GM20000 (cell line): Measurements from ENCODE around the gene TAP1.

Source experiments
- DNase-seq: peaks from one replicate; pipeline ENCODE4 v3.0.0; 2012; ENCODE audit warnings: low spot score
- CTCF ChIP-seq: IDR thresholded peaks from 2 replicates; pipeline ENCODE4 v1.5.1; 2012; ENCODE audit warnings: mild to moderate bottlenecking, control low read depth; ENCODE audit errors: extremely low read depth, missing control alignments

Gene TAP1

GRCh38 chr6:32849126-32849525, 4.4 kb downstream of the TAP1 start:
- TF ChIP-seq CTCF: no peak
- no peak for DNase-seq

GRCh38 chr6:32847795-32848194, 5.7 kb downstream of the TAP1 start:
- DNase-seq: no peak
- no peak for TF ChIP-seq CTCF

GRCh38 chr6:32847004-32847403, 6.5 kb downstream of the TAP1 start:
- TF ChIP-seq CTCF: no peak
- no peak for DNase-seq

GRCh38 chr6:32845384-32845884, 8.1 kb downstream of the TAP1 start:
- peak; percentile 41 for DNase-seq
- TF ChIP-seq CTCF: no peak

- no peak for TF ChIP-seq CTCF
- no peak for DNase-seq
These were observed 8.6 kb downstream of the TAP1 start for GRCh38 chr6:32844839-32845383.

GRCh38 chr6:32843979-32844838, 9.3 kb downstream of the TAP1 start, which contains the start of gene PSMB8:
TSS of gene PSMB8 (minus strand) at chr6:32844047. CDS start at chr6:32843996, 51 bp downstream.
- DNase-seq: peak; percentile 89
- TF ChIP-seq CTCF: no peak

GRCh38 chr6:32843331-32843978, 10.0 kb downstream of the TAP1 start:
- TF ChIP-seq CTCF: no peak
- no peak for DNase-seq
